PC-3 (cell line): ENCODE data around the gene RAB8A. TPM values are rescaled to one million over a fixed set of nuclear protein-coding genes. Genes with fewer than 3 reads are reported as not detected.

Experiments used
- ATAC-seq: fragments of 200-7000 bp; cut with Tn5 transposase; 2 replicates; pipeline ENCODE4 v1.9.1; 2020; ENCODE audit warnings: mild to moderate bottlenecking, moderate library complexity
- BruUV-seq: library from RNA; stranded (reverse); fragments of 400-500 nt; replicated peaks from 2 replicates; lab custom pipeline; 2021; lab: Mats Ljungman, UMichigan
- CTCF ChIA-PET: fragments of 300-600 bp; sonication (Branson Sonifier 250); formaldehyde crosslinking; loops from one replicate; lab custom pipeline; 2022; ENCODE audit warnings: antibody characterized with exemption; lab: Charles Lee
- POLR2A ChIA-PET: fragments of 300-600 bp; sonication (Branson Sonifier 250); formaldehyde crosslinking; loops from one replicate; lab custom pipeline; 2022; ENCODE audit warnings: antibody characterized with exemption; ENCODE audit not compliant: unreplicated experiment; lab: Charles Lee
- DNase-seq: peaks from one replicate; pipeline ENCODE4 v3.0.0-alpha.2; 2015
- H2AFZ ChIP-seq: fragments of 300-600 bp; sonication (generic); 2 replicates; pipeline ENCODE4 v1.6.0; 2016; ENCODE audit warnings: antibody characterized with exemption, low read length
- H3F3A ChIP-seq: fragments of 300-600 bp; sonication (generic); one replicate; pipeline ENCODE4 v1.6.0; 2017; ENCODE audit warnings: antibody characterized with exemption, low read length, control low read depth, mild to moderate bottlenecking; ENCODE audit not compliant: unreplicated experiment
- H3K27ac ChIP-seq: fragments of 300-600 bp; sonication (generic); 2 replicates; pipeline ENCODE4 v1.5.1; 2016; ENCODE audit warnings: mild to moderate bottlenecking, low read length
- H3K27me3 ChIP-seq: fragments of 300-600 bp; sonication (generic); 2 replicates; pipeline ENCODE4 v1.6.1; 2016; ENCODE audit warnings: low read length, mixed read lengths
- H3K36me3 ChIP-seq: fragments of 300-600 bp; sonication (generic); 2 replicates; pipeline ENCODE4 v1.6.1; 2016; ENCODE audit warnings: low read depth, mixed run types, low read length, mixed read lengths
- H3K4me1 ChIP-seq: fragments of 300-600 bp; sonication (generic); 2 replicates; pipeline ENCODE4 v1.5.1; 2016; ENCODE audit warnings: low read length; ENCODE audit not compliant: insufficient read depth
- H3K4me2 ChIP-seq: fragments of 300-600 bp; sonication (generic); 2 replicates; pipeline ENCODE4 v1.6.0; 2016; ENCODE audit warnings: low read length
- H3K4me3 ChIP-seq: fragments of 300-600 bp; sonication (generic); 2 replicates; pipeline ENCODE4 v1.5.1; 2016; ENCODE audit warnings: mild to moderate bottlenecking, low read length, mixed read lengths
- H3K79me2 ChIP-seq: fragments of 300-600 bp; sonication (generic); 2 replicates; pipeline ENCODE4 v1.6.1; 2017; ENCODE audit warnings: low read length, mixed read lengths
- H3K9ac ChIP-seq: fragments of 300-600 bp; sonication (generic); 2 replicates; pipeline ENCODE4 v1.6.0; 2016; ENCODE audit warnings: mild to moderate bottlenecking, low read length
- H3K9me2 ChIP-seq: fragments of 300-600 bp; sonication (generic); replicated peaks from 2 replicates; pipeline ENCODE4 v1.6.1; 2016; ENCODE audit warnings: mixed run types, low read length, mixed read lengths
- H3K9me3 ChIP-seq: fragments of 300-600 bp; sonication (generic); 2 replicates; pipeline ENCODE4 v1.6.1; 2016; ENCODE audit warnings: low read length, mixed read lengths
- H4K20me1 ChIP-seq: fragments of 300-600 bp; sonication (generic); 2 replicates; pipeline ENCODE4 v1.6.1; 2016; ENCODE audit warnings: low read length, mixed read lengths
- CTCF ChIP-seq: fragments of 300-600 bp; sonication (generic); conservative IDR thresholded peaks from 2 replicates; pipeline ENCODE4 v1.5.1; 2017; ENCODE audit warnings: antibody characterized with exemption, low read depth, mild to moderate bottlenecking, low read length
- EZH2 ChIP-seq: fragments of 300-600 bp; sonication (generic); IDR thresholded peaks from one replicate; pipeline ENCODE4 v1.6.1; 2017; ENCODE audit warnings: antibody characterized with exemption, mild to moderate bottlenecking, low read length; ENCODE audit not compliant: unreplicated experiment
- EZH2phosphoT487 ChIP-seq: fragments of 300-600 bp; sonication (generic); IDR thresholded peaks from 2 replicates; pipeline ENCODE4 v1.6.1; 2018; ENCODE audit warnings: mild to moderate bottlenecking, antibody characterized with exemption, low read length, borderline replicate concordance
- intact Hi-C: fragments of 100-400 bp; cut with micrococcal nuclease; formaldehyde crosslinking; loops from 2 replicates; pipeline ENCODE4 v1.9.0; 2023
- total RNA-seq: library from RNA; depleted of rRNA; stranded (reverse); fragments of >200 nt; gene quantifications from 2 replicates; pipeline ENCODE4 v1.2.3, GENCODE V29; 2014

The RAB8A gene
- total RNA-seq, 1 experiment from 2014 or later: 94.5 TPM

GRCh38 chr19:16161840-16162239 is 50.2 kb downstream of the RAB8A start:
- ATAC-seq: peak; percentile 73
- TF ChIP-seq EZH2phosphoT487 (no peak), EZH2 (no peak), CTCF (no peak)
- CTCF ChIA-PET: interaction anchor here (0.5 to 0.8 kb wide), 2 partner anchors 47 to 120 kb away, joined by 5 to 11 read pairs; no protein-coding TSS in a partner anchor
- intact Hi-C loops: loop anchor here (1.0 kb wide), 1 partner anchor 51 kb away; the partner anchor contains the start of gene RAB8A
- Histone ChIP-seq H3F3A (peaks cover 4% of the 10 kb centered on the region), H3K4me1 (peaks cover 27% of the 10 kb centered on the region), H3K9me2 (no peaks in the 10 kb centered on the region), H3K4me3 (no peak overlapping the region), H3K9me3 (no peaks in the 10 kb centered on the region), H3K27me3 (no peaks in the 10 kb centered on the region), H3K36me3 (no peaks in the 10 kb centered on the region), H2AFZ (no peak overlapping the region), H4K20me1 (no peaks in the 10 kb centered on the region), H3K79me2 (no peaks in the 10 kb centered on the region), H3K27ac (peak overlapping the region; percentile 99), H3K9ac (peak overlapping the region; percentile 84), H3K4me2 (peak overlapping the region; percentile 85; the same call in 1 of the 2 replicates)
- POLR2A ChIA-PET: interaction anchor here (0.6 to 1.0 kb wide), 5 partner anchors 19 to 94 kb away, joined by 3 to 13 read pairs (median 6); partner anchors contain the start of gene FAM32A
- BruUV-seq: no TSS peak
- peak; percentile 93 for DNase-seq

GRCh38 chr19:16164222-16164890 is 52.7 kb downstream of the RAB8A start:
- 0 out of 2 replicates have a peak overlapping the region, but pooled peaks have one; percentile 9 for H3K27ac ChIP-seq
- TF ChIP-seq CTCF: no peak
- TF ChIP-seq EZH2phosphoT487: no peak
- no peak for TF ChIP-seq EZH2
- H3K9me3 ChIP-seq: no peaks in the 10 kb centered on the region
- H3K4me1 ChIP-seq: peaks cover 38% of the 10 kb centered on the region
- H3K9me2 ChIP-seq: no peaks in the 10 kb centered on the region
- DNase-seq: no peak
- H3K4me3 ChIP-seq: no peak overlapping the region
- no peak overlapping the region for H2AFZ ChIP-seq
- H3K9ac ChIP-seq: no peak overlapping the region
- no peak overlapping the region for H3K4me2 ChIP-seq
- H3K36me3 ChIP-seq: no peaks in the 10 kb centered on the region
- no TSS peak for BruUV-seq
- no peaks in the 10 kb centered on the region for H4K20me1 ChIP-seq
- POLR2A ChIA-PET: no interaction called here
- no peaks in the 10 kb centered on the region for H3K27me3 ChIP-seq
- peaks cover 4% of the 10 kb centered on the region for H3F3A ChIP-seq
- H3K79me2 ChIP-seq: no peaks in the 10 kb centered on the region
- intact Hi-C loops: no loop called here
- ATAC-seq: no peak
- CTCF ChIA-PET: no interaction called here

- H3K27me3 ChIP-seq: no peaks in the 10 kb centered on the region
- no peaks in the 10 kb centered on the region for H3K79me2 ChIP-seq
- DNase-seq (no peak), ATAC-seq (no peak)
- peak overlapping the region; percentile 49 for H3K27ac ChIP-seq
- no peak for TF ChIP-seq CTCF
- TF ChIP-seq EZH2phosphoT487: no peak
- TF ChIP-seq EZH2: no peak
- no TSS peak for BruUV-seq
- intact Hi-C loops: no loop called here
- no peak overlapping the region for H2AFZ ChIP-seq
- peaks cover 2% of the 10 kb centered on the region for H3F3A ChIP-seq
- H3K9me3 ChIP-seq: no peaks in the 10 kb centered on the region
- H3K4me3 ChIP-seq: no peak overlapping the region
- H3K9me2 ChIP-seq: no peaks in the 10 kb centered on the region
- H3K4me1 ChIP-seq: peaks cover 21% of the 10 kb centered on the region
- no peaks in the 10 kb centered on the region for H4K20me1 ChIP-seq
- H3K36me3 ChIP-seq: no peaks in the 10 kb centered on the region
- no peak overlapping the region for H3K4me2 ChIP-seq
- POLR2A ChIA-PET: no interaction called here
- CTCF ChIA-PET: no interaction called here
- H3K9ac ChIP-seq: no peak overlapping the region
These were observed 54.7 kb downstream of the RAB8A start for GRCh38 chr19:16166417-16166816.
